ENCODE results near the gene MAB21L3. TPM values are rescaled to one million over a fixed set of nuclear protein-coding genes. Genes with fewer than 3 reads are reported as not detected.

The MAB21L3 gene
- total RNA-seq, 1 donor from 2014 or later, result 1.2 TPM

DNA sequence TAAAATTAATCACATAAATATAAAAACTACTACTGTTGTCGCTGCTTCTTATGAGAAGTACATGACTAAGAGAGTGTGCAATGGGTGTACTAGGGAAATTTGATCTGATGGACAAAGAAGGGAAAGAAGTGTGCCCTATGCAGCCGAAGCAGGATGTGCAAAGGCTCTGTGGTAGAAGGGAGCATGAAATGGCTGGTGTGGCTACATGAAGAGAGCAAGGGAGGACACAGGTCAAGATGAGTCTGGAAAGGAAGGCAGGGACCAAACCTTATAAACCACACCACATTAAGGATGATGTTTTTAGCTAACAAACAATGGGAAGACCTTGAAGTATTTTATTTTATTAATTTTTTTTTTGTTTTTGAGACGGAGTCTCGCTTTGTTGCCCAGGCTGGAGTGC lies 20.0 kb downstream of the MAB21L3 start:
- H3K27ac ChIP-seq, result no peak overlapping the region
- intact Hi-C loops (cut with DNase I), result no loop called here
- H3K36me3 ChIP-seq, result no peaks in the 10 kb centered on the region
- H3K4me1 ChIP-seq, result no peaks in the 10 kb centered on the region
- no peak for ATAC-seq
- H3K27me3 ChIP-seq (ENCODE audit: low read depth), result no peaks in the 10 kb centered on the region
- H3K9me3 ChIP-seq, result no peaks in the 10 kb centered on the region
- no peak for TF ChIP-seq CTCF (IDR thresholded peaks at IDR 0.05)
- H3K4me3 ChIP-seq, result no peak overlapping the region
- no peak for DNase-seq

- no peak overlapping the region for H3K27ac ChIP-seq
- H3K27me3 ChIP-seq (ENCODE audit: low read depth), result no peaks in the 10 kb centered on the region
- no peaks in the 10 kb centered on the region for H3K36me3 ChIP-seq
- intact Hi-C loops (cut with DNase I), result no loop called here
- DNase-seq, result no peak
- H3K4me3 ChIP-seq, result no peak overlapping the region
- no peak for ATAC-seq
- H3K4me1 ChIP-seq, result no peaks in the 10 kb centered on the region
- no peaks in the 10 kb centered on the region for H3K9me3 ChIP-seq
- no peak for TF ChIP-seq CTCF (IDR thresholded peaks at IDR 0.05)
Observed at GRCh38 chr1:116131866-116132605, 20.8 kb downstream of the MAB21L3 start.

DNA sequence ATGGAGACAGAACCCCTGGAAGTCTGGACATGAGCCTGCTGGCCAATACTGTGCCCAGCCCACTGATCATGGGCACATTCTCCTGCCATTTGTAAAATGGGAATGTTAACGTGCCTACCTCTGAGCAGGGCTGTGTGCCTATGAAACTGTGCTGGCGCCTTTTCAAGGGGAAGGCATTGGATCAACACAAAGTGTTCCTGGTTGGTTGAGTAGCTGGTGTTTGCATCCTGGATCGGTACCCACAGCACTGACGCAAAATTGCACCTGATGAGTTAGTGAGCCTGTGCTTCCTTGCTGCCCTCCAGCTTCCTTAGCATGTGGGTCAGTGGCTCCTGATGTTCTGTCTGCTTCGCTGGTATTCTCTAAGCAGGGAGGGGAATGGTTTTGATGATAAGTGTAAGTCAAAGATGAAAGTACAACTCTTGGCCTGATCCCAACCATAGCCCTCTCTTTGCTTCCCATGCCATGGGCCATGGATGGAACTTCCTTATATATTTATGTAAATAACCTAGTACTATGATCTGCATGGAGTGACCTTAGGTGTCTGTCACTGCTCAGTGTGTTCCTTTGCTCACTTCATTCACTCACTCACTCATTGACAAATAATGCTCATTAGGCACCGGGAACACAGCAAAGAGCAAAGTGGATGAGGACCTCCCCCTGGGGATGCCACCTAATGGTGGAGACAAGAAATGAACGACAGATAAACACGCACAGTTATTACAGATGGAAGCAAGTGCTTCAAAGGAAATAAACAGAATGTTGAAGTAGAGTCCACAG lies 22.7 kb downstream of the MAB21L3 start:
- no peak for ATAC-seq
- intact Hi-C loops (cut with DNase I), result no loop called here

DNA sequence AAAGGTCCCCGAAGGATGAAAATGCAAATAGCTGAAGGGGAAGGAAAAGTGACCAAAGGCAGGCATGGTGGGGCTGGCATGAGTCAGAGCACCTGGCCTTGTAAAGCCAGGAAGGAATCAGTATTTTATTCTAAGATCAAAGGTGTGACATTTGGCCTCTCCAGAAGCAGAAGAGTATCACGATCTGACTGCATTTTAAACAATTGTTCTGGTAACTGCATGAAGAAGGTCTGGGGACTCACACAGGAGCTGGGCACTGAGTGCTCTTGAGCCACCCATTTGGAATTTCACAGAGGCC lies 23.2 kb downstream of the MAB21L3 start:
- DNase-seq, result no peak
- intact Hi-C loops (cut with DNase I), result no loop called here

More for the DNA sequence above, 22.7 kb downstream of the MAB21L3 start:
- no peak for DNase-seq
- H3K4me1 ChIP-seq, result no peaks in the 10 kb centered on the region
- no peaks in the 10 kb centered on the region for H3K36me3 ChIP-seq
- no peak overlapping the region for H3K27ac ChIP-seq
- TF ChIP-seq CTCF (IDR thresholded peaks at IDR 0.05), result peak; percentile 10
- no peak overlapping the region for H3K4me3 ChIP-seq
- H3K9me3 ChIP-seq, result no peaks in the 10 kb centered on the region
- H3K27me3 ChIP-seq (ENCODE audit: low read depth), result no peaks in the 10 kb centered on the region

DNA sequence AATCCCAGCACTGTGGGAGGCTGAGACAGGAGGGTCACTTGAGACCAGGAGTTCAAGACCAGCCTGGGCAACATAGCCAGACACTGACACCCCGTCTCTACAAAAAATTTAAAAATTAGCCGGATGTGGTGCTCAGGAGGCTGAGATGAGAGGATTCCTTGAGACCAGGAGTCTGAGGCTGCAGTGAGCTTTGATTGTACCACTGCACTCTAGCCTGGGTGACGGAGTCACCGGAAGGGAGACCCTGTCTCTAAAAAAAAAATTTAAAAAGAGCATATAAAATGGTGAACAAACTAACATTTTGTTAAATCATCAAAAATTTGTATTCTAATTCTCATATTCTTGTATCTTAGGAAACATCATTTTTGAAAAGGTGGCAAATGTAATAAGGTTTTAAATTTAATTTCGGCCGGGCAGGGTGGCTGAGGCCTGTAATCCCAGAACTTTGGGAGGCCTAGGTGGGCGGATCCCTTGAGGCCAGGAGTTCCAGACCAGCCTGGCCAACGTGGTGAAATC lies 27.1 kb downstream of the MAB21L3 start:
- intact Hi-C loops (cut with DNase I), result no loop called here
- DNase-seq, result no peak
- Histone ChIP-seq H3K27me3 (ENCODE audit: low read depth) (no peaks in the 10 kb centered on the region), H3K4me3 (no peak overlapping the region), H3K4me1 (peaks cover 4% of the 10 kb centered on the region), H3K27ac (peak overlapping the region; percentile 50), H3K9me3 (no peaks in the 10 kb centered on the region), H3K36me3 (no peaks in the 10 kb centered on the region)
- TF ChIP-seq CTCF (IDR thresholded peaks at IDR 0.05), result no peak
- ATAC-seq, result no peak

More for the DNA sequence above, 23.2 kb downstream of the MAB21L3 start:
- TF ChIP-seq CTCF (IDR thresholded peaks at IDR 0.05), result no peak
- H3K4me1 ChIP-seq, result peaks cover 3% of the 10 kb centered on the region
- no peaks in the 10 kb centered on the region for H3K27me3 ChIP-seq (ENCODE audit: low read depth)
- no peak overlapping the region for H3K27ac ChIP-seq
- H3K4me3 ChIP-seq, result no peak overlapping the region
- no peak for ATAC-seq
- no peaks in the 10 kb centered on the region for H3K9me3 ChIP-seq
- H3K36me3 ChIP-seq, result no peaks in the 10 kb centered on the region

Measured in lower lobe of right lung (tissue), 2 donors.